Muscle layer of colon (tissue), 2 donors: ENCODE data around the gene GET3.
A peak's percentile ranks its signal among the peaks of the same experiment; 100 is the strongest.

ENCODE experiments used
- H3K27ac ChIP-seq: one replicate; pipeline ENCODE4 v1.7.0; 2013; ENCODE audit warnings: low read depth, mild to moderate bottlenecking, low read length, moderate library complexity
- H3K27me3 ChIP-seq, 2 donors: one replicate each; pipeline ENCODE4 v1.7.0; 2013; ENCODE audit warnings: low read length in 2 of 2, mild to moderate bottlenecking in 2 of 2; ENCODE audit not compliant: insufficient read depth in 2 of 2, control insufficient read depth in 1 of 2
- H3K36me3 ChIP-seq: one replicate; pipeline ENCODE4 v1.7.0; 2013; ENCODE audit warnings: mild to moderate bottlenecking, low read length; ENCODE audit not compliant: insufficient read depth
- H3K4me1 ChIP-seq: one replicate; pipeline ENCODE4 v1.7.0; 2013; ENCODE audit warnings: mild to moderate bottlenecking, low read length; ENCODE audit not compliant: insufficient read depth
- H3K4me3 ChIP-seq, 2 donors: one replicate each; pipeline ENCODE4 v1.7.0; 2013; ENCODE audit warnings: low read length in 2 of 2, low read depth in 1 of 2, mild to moderate bottlenecking in 1 of 2, moderate library complexity in 1 of 2
- H3K9ac ChIP-seq: one replicate; pipeline ENCODE4 v1.7.0; 2013; ENCODE audit warnings: low read length
- H3K9me3 ChIP-seq: one replicate; pipeline ENCODE4 v1.7.0; 2013; ENCODE audit warnings: mild to moderate bottlenecking, low read length
- donor health status: abdominal sarcoma.
- donor health status: Adenocarcinoma of cecum.

GET3 gene

DNA sequence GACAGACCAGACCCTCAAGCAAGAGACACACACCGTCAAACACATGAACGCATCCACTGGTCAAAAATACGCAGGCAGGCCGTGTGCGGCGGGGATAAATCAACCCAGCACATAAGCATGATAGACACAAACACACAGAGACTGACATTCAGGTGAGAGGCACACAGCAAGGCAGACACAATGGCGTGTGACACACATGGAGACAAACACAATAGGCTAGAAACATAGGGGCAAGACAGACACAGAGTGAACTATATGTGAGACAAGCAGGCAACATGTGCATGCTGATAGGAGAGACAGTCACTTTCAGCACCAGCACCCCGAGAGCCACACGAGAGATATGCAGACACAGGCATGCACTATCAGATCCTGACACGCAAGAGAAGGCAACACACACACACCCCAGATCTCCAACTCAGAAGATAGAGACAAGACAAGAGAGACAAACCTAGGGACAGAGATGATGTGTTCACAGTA, 47.1 kb downstream of the GET3 start:
- Histone ChIP-seq H3K4me1 (peaks cover 38% of the 10 kb centered on the region), H3K27ac (peak overlapping the region; percentile 87), H3K9ac (peak overlapping the region; percentile 3), H3K9me3 (no peaks in the 10 kb centered on the region), H3K27me3 (no peaks in the 10 kb centered on the region), H3K4me3 (no peak overlapping the region), H3K36me3 (no peaks in the 10 kb centered on the region)

DNA sequence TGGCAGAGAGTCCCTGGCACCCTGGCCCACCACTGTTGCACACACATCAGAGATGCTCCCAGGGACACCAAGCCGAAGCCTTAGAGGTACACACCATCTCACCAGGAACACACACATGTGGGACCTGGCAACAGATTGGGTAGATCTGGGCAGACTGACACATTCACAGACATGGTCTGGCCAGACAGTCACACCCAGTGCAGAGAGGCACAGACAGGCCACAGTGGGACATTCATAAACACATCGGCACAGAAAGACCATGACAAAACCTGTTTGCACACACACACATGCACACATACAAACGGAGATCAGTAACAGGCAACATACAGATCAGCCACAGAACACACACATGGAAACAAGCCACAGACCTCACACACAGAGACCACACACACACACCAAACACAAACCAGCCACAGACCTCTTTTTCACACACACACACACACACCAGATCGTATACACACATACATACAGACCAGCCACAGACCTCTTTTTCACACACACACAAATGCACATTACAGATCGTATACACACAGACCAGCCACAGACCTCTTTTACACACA, 47.7 kb downstream of the GET3 start:
- Histone ChIP-seq H3K36me3 (no peaks in the 10 kb centered on the region), H3K9me3 (no peaks in the 10 kb centered on the region), H3K27ac (peak overlapping the region; percentile 87), H3K9ac (no peak overlapping the region), H3K4me1 (peaks cover 36% of the 10 kb centered on the region), H3K4me3 (no peak overlapping the region), H3K27me3 (no peaks in the 10 kb centered on the region)

DNA sequence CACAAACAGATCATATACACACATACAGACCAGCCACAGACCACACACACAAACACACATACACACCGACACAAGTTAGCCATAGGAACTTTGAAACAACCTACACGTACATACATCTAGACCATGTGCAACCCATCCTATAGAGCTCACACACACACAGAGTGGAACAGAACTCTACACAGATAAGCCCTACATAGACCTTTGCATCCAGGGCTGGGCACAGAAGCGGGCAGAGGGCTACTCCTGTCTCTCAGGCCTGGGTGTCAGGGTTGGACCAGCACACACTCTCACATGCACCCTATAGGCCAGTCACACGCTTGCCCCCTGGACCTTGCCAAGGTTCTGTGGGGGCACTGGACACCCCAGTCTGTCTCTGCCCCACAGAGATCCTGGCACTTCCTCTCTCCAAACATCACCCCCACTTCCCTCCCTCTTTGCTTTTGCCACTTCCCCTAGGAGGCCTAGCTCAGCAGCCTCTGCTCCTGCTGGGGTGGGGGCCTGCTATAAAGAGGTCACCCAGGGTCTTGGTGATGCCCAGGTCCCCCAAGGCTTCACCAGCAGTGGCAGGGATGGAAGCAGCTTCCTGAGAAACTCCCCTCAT, 48.2 kb downstream of the GET3 start:
- Histone ChIP-seq H3K27ac (peak overlapping the region; percentile 97), H3K27me3 (no peaks in the 10 kb centered on the region), H3K36me3 (no peaks in the 10 kb centered on the region), H3K4me1 (peaks cover 38% of the 10 kb centered on the region), H3K4me3 (no peak overlapping the region), H3K9me3 (no peaks in the 10 kb centered on the region), H3K9ac (no peak overlapping the region)

DNA sequence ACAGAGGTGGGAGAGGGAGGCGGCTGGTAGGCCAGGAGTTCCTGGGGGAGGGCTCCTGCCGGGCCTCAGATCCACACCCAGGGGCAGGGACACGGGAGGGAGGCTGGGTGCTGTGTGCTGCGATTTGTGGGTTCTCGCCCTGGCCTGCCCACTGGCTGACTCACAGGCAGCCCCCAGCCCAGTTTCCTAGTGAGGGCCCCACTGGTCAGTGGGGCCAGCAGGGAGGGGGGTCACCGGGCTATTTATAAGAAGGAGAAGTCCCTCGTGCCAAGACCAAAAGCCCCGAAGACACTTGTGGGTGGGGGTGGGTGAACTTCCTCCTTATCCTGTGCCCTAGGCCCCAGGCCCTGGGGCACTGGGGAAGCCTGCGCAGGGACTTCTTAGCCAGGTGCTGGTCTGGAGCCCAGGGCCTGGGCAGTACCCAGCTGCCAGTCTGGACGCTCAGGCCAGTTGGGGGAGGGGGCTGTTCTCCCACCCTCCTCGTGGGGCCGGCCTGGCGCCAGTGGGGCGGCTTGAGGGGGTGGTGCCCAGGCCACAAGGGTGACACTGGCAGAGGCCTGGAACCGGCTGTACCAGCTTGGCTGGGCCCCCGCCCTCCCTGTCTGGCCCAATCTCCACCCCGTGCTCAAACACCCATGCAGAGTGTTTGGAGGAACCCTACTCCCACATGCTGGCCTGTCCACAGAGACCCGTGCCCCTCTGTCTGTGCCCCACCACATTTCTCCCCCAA, 49.0 kb downstream of the GET3 start:
- no peaks in the 10 kb centered on the region for H3K27me3 ChIP-seq
- H3K9me3 ChIP-seq: no peaks in the 10 kb centered on the region
- H3K36me3 ChIP-seq: no peaks in the 10 kb centered on the region
- H3K27ac ChIP-seq: peak overlapping the region; percentile 97
- H3K4me3 ChIP-seq: no peak overlapping the region
- H3K9ac ChIP-seq: no peak overlapping the region
- peaks cover 43% of the 10 kb centered on the region for H3K4me1 ChIP-seq

DNA sequence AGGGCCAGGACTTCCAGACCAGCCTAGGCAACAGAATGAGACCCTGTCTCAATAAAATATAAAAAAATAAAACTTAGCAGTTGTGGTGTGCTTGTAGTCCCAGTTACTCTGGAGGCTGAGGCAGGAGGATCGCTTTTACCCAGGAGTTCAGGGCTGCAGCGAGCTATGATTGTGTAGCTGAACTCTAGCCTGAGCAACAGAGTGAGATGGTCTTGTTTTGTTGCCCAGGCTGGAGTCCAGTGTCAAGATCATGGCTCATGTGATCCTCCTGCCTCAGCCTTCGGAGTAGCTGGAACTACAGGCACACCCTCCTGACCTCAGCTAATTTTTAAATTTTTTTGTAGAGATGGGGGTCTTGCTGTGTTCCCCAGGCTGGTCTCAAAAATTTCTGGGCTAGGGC, 49.7 kb downstream of the GET3 start:
- H3K36me3 ChIP-seq: no peaks in the 10 kb centered on the region
- H3K4me1 ChIP-seq: peaks cover 39% of the 10 kb centered on the region
- peak overlapping the region; percentile 97 for H3K27ac ChIP-seq
- H3K27me3 ChIP-seq: no peaks in the 10 kb centered on the region
- no peak overlapping the region for H3K9ac ChIP-seq
- no peaks in the 10 kb centered on the region for H3K9me3 ChIP-seq
- H3K4me3 ChIP-seq: no peak overlapping the region

DNA sequence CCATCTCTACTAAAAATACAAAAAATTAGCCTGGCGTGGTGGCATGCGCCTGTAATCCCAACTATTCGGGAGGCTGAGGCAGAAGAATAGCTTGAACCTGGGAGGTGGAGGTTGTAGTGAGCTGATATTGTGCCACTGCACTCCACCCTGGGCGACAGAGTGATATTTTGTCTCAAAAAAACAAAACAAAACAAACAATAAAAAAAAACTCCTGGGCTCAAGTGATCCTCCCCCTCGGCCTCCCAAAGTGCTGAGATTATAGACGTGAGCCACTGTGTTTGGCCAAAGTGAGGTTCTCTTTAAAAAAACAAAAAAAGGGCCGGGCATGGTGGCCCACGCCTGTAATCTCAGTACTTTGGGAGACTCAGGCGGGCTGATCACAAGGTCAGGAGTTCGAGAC, 50.2 kb downstream of the GET3 start:
- no peaks in the 10 kb centered on the region for H3K9me3 ChIP-seq
- H3K4me3 ChIP-seq: no peak overlapping the region
- no peaks in the 10 kb centered on the region for H3K27me3 ChIP-seq
- H3K36me3 ChIP-seq: no peaks in the 10 kb centered on the region
- H3K4me1 ChIP-seq: peaks cover 35% of the 10 kb centered on the region
- no peak overlapping the region for H3K9ac ChIP-seq
- peak overlapping the region; percentile 97 for H3K27ac ChIP-seq

DNA sequence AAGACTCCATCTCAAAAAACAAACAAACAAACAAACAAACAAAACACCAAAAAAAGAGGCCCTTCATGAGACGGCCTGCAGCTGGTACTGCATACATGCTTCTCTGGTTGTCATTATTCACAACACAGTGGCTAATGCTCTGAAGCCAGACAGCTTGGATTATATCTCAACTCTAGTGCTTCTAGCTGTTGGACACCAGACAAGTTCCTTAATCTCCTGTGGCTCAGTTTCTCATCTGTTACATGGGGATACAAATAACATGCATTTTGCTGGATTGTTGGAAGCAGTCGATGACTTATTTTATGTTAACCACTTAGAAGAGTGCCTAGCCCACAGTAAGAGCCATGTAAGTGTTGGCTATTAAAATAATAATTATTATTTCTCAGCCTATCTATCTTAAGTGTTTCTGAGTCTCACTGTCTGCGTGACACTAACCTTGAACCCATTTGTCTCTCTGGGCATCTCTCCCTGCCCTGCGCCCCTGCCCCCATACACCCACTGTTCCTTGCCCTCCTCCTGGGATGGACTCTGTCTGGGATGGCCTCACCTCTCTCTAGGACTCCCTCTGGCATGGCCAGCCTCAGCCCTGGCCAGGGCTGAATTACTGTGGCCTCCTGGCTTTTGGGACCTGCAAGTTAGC, 50.9 kb downstream of the GET3 start:
- H3K36me3 ChIP-seq: no peaks in the 10 kb centered on the region
- H3K4me3 ChIP-seq: peak overlapping the region in 1 of 2 donors; percentile 70
- H3K27me3 ChIP-seq: no peaks in the 10 kb centered on the region
- peaks cover 33% of the 10 kb centered on the region for H3K4me1 ChIP-seq
- H3K9me3 ChIP-seq: no peaks in the 10 kb centered on the region
- peak overlapping the region; percentile 87 for H3K9ac ChIP-seq
- H3K27ac ChIP-seq: peak overlapping the region; percentile 97

DNA sequence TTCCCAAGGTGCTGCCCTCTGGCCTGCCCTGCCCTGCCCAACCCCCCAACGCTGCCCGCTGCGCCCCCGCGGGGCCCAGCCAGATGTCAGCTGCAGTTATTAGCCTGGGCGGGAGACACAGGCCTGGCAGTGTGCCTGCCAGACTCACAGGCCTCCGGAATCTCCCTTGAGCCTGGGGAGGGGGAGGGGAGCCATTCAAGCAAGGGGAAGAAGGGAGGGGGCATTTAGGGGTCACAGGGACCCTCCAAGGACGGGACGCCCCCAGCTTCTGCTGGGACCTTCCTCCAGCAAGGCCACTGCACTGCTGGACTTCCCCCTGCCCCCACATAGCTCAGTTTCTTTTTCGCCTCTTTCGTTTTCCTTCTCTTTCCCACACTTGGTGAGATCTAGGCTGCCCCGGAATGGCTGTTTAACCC, 51.4 kb downstream of the GET3 start:
- Histone ChIP-seq H3K4me3 (peak overlapping the region in 1 of 2 donors; percentile 70), H3K36me3 (no peaks in the 10 kb centered on the region), H3K27me3 (no peaks in the 10 kb centered on the region), H3K4me1 (peaks cover 28% of the 10 kb centered on the region), H3K27ac (peak overlapping the region; percentile 97), H3K9ac (peak overlapping the region; percentile 87), H3K9me3 (no peaks in the 10 kb centered on the region)

DNA sequence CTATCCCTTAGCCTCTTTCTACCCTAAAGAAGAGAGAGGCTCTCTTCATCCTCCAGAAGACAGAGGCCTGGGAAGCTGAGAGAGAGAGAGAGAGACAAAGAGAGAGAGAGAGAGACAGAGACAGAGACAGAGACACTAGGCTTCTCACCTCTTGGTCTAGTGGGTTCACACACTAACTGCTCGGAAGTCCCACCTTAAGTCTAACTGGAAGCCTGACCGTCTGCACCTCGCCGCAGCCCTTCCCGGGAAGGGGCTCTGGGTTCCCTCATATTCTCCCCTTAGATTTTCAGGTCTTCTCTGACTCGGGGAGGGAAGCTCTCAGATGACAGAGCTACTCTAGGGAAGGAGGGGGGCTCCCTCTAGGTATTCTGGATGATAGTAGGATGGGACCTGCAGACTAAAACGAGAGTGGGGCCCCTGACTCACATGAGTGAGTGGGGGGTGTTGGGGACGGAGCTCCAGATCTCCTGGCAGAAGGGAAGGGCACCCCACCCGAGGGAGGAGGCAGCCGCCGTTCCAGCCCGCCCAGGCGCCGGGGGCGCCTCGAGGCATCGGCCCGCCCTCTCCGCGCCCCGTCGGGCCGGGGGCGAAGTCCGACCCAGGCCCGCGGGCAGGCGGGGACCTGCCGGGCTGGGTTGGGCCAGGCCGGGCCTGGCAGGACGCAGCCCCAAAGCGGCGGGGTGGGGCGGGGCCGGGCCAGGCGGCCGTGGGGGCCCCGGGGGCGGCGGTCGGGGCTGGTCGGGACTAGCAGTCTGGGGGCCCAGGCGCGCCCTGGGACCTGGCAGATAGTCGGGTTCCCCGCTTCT, 52.0 kb downstream of the GET3 start:
- Histone ChIP-seq H3K9me3 (no peaks in the 10 kb centered on the region), H3K4me1 (peaks cover 27% of the 10 kb centered on the region)

DNA sequence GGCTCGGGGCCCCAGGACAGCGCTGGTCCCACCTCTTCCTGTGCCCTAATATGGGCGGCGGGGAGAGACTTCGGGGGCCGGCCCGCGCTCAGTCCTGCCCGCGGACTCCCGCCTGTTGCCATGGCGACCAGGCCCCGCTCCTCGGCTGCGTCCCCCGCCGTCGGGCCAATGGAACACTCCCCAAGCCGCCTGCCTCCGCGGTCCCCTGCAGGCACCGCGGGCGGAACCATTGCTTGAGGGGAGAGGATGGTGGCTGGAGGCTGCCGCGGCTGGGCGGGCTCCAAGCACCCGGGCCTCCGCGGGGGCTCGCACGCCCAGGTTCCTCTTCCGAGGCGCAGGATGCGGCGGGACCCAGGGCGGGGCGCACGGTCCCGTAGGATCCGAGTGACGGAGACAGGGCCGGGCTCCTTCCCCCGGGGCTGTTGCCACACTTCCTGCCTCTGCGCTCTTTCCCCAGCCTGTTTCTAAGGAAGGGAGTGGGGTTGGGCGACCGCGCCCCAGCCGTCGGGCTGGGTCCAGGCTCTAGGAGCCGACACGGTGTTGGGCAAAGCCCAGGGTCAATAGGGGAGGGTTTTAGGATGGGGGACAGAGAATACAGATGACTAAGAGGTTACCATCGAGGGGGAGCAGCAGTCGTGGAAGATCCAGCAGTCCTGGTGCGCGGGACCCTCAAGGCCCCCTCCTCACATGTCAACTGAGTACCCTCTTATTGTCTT, 52.8 kb downstream of the GET3 start:
- Histone ChIP-seq H3K27ac (peak overlapping the region; percentile 99), H3K4me3 (peak overlapping the region; percentile 60 to 75), H3K27me3 (no peaks in the 10 kb centered on the region), H3K4me1 (peaks cover 27% of the 10 kb centered on the region), H3K36me3 (no peaks in the 10 kb centered on the region), H3K9ac (peak overlapping the region; percentile 85), H3K9me3 (no peaks in the 10 kb centered on the region)

More for the DNA sequence above, 52.0 kb downstream of the GET3 start:
- H3K36me3 ChIP-seq: no peaks in the 10 kb centered on the region
- H3K27me3 ChIP-seq: no peaks in the 10 kb centered on the region
- peak overlapping the region; percentile 41 to 70 for H3K4me3 ChIP-seq
- H3K9ac ChIP-seq: peak overlapping the region; percentile 87
- H3K27ac ChIP-seq: peak overlapping the region; percentile 99
